SJSA1 (cell line): Measurements from ENCODE around the gene RPAP2. TPM values are rescaled to one million over a fixed set of nuclear protein-coding genes. Genes with fewer than 3 reads are reported as not detected.
"Not testable (repeated sequence)": the region's sequence is repeated elsewhere in the genome, so short reads cannot be mapped to it uniquely, and the experiment has no call there.

Experiments used
- DNase-seq, 2 experiments: peaks; one replicate each; pipeline ENCODE4 v3.0.0-alpha.2; 2015 to 2020; ENCODE audit warnings: low spot score in 2 of 2, low read depth in 1 of 2
- H3K27ac ChIP-seq: fragments of 250-450 bp; sonication (Bioruptor Pico); 2 replicates; pipeline ENCODE4 v1.5.1; 2020; ENCODE audit warnings: mild to moderate bottlenecking, moderate library complexity
- H3K27me3 ChIP-seq: fragments of 250-450 bp; sonication (Bioruptor Pico); replicated peaks from 2 replicates; pipeline ENCODE4 v1.5.1; 2020; ENCODE audit warnings: mild to moderate bottlenecking, moderate library complexity
- H3K36me3 ChIP-seq: fragments of 250-450 bp; sonication (Bioruptor Pico); 2 replicates; pipeline ENCODE4 v1.5.1; 2020; ENCODE audit warnings: mild to moderate bottlenecking
- H3K4me1 ChIP-seq: fragments of 250-450 bp; sonication (Bioruptor Pico); replicated peaks from 2 replicates; pipeline ENCODE4 v1.6.1; 2021; ENCODE audit warnings: mild to moderate bottlenecking
- H3K4me3 ChIP-seq: fragments of 250-450 bp; sonication (Bioruptor Pico); 2 replicates; pipeline ENCODE4 v1.5.1; 2020; ENCODE audit warnings: mild to moderate bottlenecking
- H3K9me3 ChIP-seq: fragments of 250-450 bp; sonication (Bioruptor Pico); replicated peaks from 2 replicates; pipeline ENCODE4 v1.5.1; 2020; ENCODE audit warnings: mild to moderate bottlenecking
- total RNA-seq: library from RNA; depleted of rRNA; stranded (reverse); fragments of >200 nt; shearing (Covaris generic); gene quantifications from 2 replicates; pipeline ENCODE4 v1.2.3, GENCODE V29; 2014; rRNA removed

RPAP2 gene
- 19.1 and 21.9 TPM in 2 replicates for total RNA-seq

DNA sequence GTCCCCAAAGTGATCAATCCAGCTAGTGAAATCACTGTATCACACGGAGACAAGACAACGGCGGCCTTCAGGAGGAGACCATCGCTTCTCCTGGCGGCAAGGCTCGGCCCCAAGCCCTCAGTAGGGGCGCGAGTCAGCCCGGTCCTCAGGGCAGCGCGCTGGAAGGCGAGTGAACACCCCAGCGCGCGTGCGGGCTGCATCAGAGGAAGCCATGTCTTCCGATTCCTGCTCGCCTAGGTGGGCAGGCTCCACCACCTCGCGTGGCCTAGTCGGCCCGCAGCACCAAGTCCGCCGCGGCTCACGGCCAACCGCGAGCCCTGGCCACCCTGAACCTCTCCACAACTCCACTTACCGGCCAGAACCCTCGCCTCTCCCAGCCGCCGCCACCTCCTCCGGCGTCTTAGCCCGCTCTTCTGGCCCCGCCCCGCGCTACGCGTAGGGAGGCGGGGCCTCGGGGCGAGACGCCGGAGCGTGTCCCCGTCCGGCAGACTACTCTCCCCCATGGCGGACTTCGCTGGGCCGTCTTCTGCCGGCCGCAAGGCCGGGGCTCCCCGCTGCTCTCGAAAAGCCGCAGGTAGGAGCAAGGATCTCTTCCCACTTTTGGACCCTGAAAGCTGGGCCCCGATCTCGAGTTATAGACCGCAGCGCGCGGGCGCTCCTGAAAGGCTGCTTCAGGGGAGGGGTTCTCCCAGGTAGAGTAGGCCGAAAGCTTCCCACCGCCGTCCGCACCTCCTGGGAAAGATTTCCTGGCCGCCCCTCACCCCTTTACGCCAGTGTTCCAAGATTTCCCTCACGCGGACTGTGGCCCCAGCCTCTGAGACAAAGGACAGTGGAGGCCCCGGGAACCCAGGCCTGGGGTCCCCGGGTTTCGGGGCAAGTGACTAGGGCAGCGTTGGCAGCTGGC is at the start of gene RPAP2, which contains the start of gene GLMN:
Gene RPAP2, plus strand, starts transcription at position 487 of the 904 bp plus-strand sequence. Its CDS starts 15 bp downstream, at position 502.
Gene GLMN, minus strand, starts transcription at position 415 of the 904 bp plus-strand sequence. CDS start 988 bp downstream, outside the sequence.
- H3K27me3 ChIP-seq = no peaks in the 10 kb centered on the region
- DNase-seq = peak; percentile 81 to 94
- peaks cover 38% of the 10 kb centered on the region for H3K36me3 ChIP-seq
- no peaks in the 10 kb centered on the region for H3K9me3 ChIP-seq
- H3K4me1 ChIP-seq = peaks cover 5% of the 10 kb centered on the region; the same call in 1 of the 2 replicates
- H3K4me3 ChIP-seq = peak within 1 kb of the TSS; percentile 85
- H3K27ac ChIP-seq = peak within 1 kb of the TSS; percentile 66

DNA sequence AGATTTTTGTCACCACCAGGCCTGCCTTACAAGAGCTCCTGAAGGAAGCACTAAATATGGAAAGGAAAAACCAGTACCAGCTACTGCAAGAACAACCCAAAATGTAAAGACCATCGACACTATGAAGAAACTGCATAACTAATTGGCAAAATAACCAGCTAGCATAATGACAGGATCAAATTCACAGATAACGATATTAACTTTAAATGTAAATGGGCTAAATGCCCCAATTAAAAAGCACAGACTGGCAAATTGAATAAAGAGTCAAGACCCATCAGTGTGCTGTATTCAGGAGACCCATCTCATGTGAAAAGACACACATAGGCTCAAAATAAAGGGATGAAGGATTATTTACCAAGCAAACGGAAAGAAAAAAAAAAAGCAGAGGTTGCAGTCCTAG is 44.1 kb upstream of the RPAP2 start:
- not testable (repeated sequence) for H3K4me3 ChIP-seq, H3K4me1 ChIP-seq, H3K27ac ChIP-seq, H3K27me3 ChIP-seq, DNase-seq, H3K9me3 ChIP-seq
- H3K36me3 ChIP-seq = peaks cover 11% of the 10 kb centered on the region

DNA sequence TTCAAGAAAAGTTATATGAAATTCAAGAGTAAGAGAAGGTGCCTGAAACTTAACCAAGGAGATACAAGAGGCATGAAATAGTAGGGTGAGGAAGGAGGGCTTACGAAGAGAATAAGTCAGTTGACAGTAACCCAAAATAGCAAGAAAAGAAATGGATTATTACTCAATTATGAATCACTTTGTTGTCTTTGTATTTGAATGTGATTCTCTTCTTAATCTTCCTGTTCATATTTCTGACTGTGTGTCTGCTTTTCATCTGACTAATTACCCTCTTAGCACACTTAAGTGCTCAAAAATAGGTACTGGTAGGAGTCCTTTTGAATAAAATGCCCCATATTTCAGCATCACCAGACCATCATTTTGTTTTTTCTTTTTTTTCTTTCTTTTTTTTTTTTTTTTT is 39.5 kb upstream of the RPAP2 start:
- Histone ChIP-seq H3K4me1 (no peaks in the 10 kb centered on the region), H3K27me3 (no peaks in the 10 kb centered on the region), H3K9me3 (no peaks in the 10 kb centered on the region), H3K4me3 (no peak overlapping the region), H3K36me3 (peaks cover 22% of the 10 kb centered on the region), H3K27ac (no peak overlapping the region)
- no peak for DNase-seq

DNA sequence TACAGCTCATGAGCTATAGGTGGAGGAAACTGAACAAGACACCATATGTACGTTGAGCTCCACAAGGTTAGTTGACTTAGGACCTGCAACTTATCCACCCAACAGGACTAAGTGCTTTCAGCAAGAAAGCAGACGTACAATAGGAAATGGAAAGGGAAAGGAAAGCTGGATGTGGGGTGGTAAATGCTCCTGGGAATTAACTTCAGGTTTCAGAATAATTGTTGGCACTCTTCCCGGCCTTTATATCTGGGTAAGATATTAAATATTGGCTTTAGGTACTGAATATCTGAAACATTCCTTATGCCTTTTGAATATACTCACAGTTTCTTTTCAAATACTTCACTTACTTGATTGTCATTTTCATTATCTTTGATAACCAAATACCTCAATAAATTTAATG is 36.3 kb upstream of the RPAP2 start:
- no peak for DNase-seq
- Histone ChIP-seq H3K4me1 (no peaks in the 10 kb centered on the region), H3K27ac (no peak overlapping the region), H3K9me3 (no peaks in the 10 kb centered on the region), H3K27me3 (no peaks in the 10 kb centered on the region), H3K36me3 (peaks cover 11% of the 10 kb centered on the region), H3K4me3 (no peak overlapping the region)

DNA sequence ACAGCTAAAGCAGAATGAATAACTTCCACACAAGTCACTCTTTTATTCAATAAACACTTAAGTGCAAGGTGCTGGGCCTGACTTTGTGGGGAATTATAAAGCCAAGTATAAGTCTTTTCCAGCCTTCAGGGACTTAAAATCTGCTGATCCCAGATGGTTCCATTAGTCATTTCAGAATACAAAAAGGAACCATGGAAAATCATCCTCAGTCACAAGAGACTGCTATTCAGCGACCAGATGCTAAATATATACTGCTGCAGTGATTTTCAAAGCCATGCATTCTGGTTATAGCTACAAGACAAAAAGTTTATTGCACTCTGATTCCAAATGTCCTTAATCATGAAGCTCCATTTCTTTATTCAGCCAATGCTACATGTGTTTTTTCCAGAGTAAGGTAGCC is 25.8 kb upstream of the RPAP2 start:
- H3K4me3 ChIP-seq = no peak overlapping the region
- H3K27me3 ChIP-seq = no peaks in the 10 kb centered on the region
- no peak overlapping the region for H3K27ac ChIP-seq
- H3K4me1 ChIP-seq = peaks cover 6% of the 10 kb centered on the region
- peaks cover 21% of the 10 kb centered on the region for H3K36me3 ChIP-seq
- H3K9me3 ChIP-seq = no peaks in the 10 kb centered on the region
- DNase-seq = no peak

DNA sequence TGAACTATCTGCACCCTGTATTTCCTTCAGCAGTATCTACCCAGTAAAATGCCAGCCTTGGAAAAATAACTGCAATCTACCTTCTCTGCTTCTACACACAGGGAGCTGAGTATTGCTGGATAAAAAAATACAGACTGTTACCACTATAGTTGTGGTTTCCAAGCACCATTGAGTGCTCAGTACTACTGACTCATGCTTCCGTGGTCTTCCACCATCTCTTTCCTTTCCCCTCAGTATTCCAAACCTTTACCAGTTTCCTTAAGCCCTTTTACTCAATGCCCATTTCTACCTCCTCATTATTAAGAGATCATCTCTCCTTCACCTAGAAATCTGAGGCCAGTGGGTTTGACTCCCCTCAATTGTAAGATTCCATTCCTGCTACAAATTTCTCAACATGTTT is 23.9 kb upstream of the RPAP2 start:
- H3K4me3 ChIP-seq = no peak overlapping the region
- peaks cover 6% of the 10 kb centered on the region for H3K4me1 ChIP-seq
- DNase-seq = no peak
- H3K27ac ChIP-seq = no peak overlapping the region
- H3K9me3 ChIP-seq = no peaks in the 10 kb centered on the region
- no peaks in the 10 kb centered on the region for H3K27me3 ChIP-seq
- H3K36me3 ChIP-seq = peaks cover 29% of the 10 kb centered on the region

DNA sequence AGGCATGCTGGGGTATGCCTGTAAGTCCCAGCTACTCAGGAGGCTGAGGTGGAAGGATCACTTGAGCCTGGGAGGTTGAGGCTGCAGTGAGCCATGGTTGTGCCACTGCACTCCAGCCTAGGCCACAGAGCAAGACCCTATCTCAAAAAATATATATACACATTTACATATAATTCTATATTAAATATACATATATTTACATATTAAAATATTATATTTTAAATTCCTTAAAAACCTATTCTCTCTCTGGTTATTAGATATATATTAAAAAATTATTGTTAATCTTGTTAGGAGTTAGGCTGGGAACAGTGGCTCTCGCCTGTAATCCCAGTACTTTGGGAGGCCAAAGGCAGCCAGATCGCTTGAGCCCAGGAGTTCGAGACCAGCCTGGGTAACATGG is 22.8 kb upstream of the RPAP2 start:
- no peak overlapping the region for H3K4me3 ChIP-seq
- H3K36me3 ChIP-seq = peaks cover 33% of the 10 kb centered on the region
- H3K27me3 ChIP-seq = no peaks in the 10 kb centered on the region
- DNase-seq = no peak
- no peaks in the 10 kb centered on the region for H3K9me3 ChIP-seq
- H3K27ac ChIP-seq = no peak overlapping the region
- peaks cover 6% of the 10 kb centered on the region for H3K4me1 ChIP-seq

DNA sequence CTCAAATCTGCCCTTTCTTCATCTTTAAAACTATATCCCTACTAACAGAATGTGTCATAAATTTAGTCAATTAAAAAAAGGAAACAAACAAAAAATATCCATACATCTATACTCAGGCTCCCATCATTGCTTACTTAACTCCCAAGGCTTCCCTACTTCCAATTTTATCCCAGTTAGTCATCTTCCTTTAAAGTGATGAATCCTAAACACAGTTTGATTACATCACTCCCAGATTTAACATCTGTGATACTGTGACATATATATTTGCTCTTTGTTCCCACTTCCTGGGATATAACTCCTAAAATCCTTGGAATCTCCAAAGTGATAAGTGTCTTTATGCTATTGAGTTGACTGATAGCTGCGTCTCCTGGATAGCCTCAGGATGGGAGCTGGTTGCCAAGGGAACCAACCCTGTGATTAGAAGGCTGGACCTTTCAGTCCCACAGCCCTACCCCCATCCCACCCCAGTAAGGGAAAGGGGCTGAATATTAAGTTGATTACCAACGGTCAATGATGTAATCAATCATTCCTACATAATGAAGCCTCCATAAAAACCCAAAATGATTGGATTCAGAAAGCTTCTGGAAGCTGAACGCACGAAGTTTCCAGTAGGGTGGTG is 21.6 kb upstream of the RPAP2 start:
- Histone ChIP-seq H3K27ac (no peak overlapping the region), H3K9me3 (no peaks in the 10 kb centered on the region), H3K4me1 (peaks cover 6% of the 10 kb centered on the region), H3K4me3 (no peak overlapping the region), H3K27me3 (no peaks in the 10 kb centered on the region), H3K36me3 (peaks cover 33% of the 10 kb centered on the region)
- no peak for DNase-seq

DNA sequence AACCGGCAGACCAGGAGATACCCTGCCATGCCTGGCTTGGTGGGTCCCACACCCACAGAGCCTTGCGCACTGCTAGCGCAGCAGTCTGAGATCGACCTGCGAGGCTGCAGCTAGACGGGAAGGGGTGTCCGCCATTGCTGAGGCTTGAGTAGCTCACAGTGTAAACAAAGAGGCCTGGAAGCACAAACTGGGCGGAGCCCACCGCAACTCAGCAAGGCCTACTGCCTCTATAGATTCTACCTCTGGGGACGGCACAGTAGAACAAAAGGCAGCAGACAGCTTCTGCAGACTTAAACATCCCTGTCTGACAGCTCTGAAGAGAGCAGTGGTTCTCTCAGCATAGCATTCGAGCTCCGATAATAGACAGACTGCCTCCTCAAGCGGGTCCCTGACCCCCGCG is 19.1 kb upstream of the RPAP2 start:
- peaks cover 31% of the 10 kb centered on the region for H3K36me3 ChIP-seq
- H3K27me3 ChIP-seq, H3K9me3 ChIP-seq, DNase-seq, H3K4me1 ChIP-seq, H3K27ac ChIP-seq, H3K4me3 ChIP-seq: not testable (repeated sequence)

DNA sequence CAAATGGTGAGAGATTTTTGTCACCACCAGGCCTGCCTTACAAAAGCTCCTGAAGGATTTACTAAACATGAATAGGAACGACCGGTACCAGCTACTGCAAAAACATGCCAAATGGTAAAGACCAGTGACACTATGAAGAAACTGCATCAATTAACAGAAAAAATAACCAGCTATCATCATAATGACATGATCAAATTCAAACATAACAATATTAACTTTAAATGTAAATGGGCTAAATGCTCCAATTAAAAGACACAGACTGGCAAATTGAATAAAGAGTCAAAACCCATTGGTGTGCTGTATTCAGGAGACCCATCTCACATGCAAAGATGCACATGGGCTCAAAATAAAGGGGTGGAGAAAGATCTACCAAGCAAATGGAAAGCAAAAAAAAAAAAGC is 17.4 kb upstream of the RPAP2 start:
- not testable (repeated sequence) for H3K27ac ChIP-seq, H3K4me3 ChIP-seq, H3K4me1 ChIP-seq, H3K9me3 ChIP-seq, DNase-seq, H3K27me3 ChIP-seq
- H3K36me3 ChIP-seq = peaks cover 31% of the 10 kb centered on the region

DNA sequence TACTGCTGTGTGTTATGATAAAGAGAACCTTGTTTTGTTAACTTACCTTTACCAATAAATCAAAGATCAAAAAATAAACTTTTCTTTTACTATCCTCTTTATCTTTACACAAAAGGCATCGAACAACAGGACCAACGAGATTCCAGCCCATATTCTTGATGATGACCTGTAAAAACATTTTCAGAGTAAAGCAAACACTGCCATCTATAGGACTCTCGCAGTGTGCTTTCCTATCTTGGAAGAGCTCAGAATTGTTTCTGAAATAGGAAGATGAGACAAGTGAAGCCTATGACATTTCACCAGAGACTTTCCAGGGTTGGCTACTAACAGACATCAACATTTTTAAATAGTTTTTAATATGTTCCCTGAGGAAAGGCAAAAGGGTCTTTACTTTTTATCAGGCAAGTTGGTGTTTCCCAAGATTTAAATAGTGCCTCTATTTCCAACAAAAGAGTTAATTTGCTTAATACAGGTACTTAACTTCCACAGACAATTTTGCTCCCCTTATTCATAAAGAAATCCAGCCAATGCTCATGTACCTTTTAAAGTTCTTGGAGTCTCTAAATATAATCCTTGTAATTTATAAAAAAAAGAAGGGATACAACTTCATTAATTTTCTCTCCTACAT is 7.4 kb upstream of the RPAP2 start:
- H3K27me3 ChIP-seq = no peaks in the 10 kb centered on the region
- H3K4me3 ChIP-seq = no peak overlapping the region
- no peaks in the 10 kb centered on the region for H3K4me1 ChIP-seq
- no peaks in the 10 kb centered on the region for H3K9me3 ChIP-seq
- peaks cover 42% of the 10 kb centered on the region for H3K36me3 ChIP-seq
- no peak overlapping the region for H3K27ac ChIP-seq
- DNase-seq = peak in 1 of 2 experiments; percentile 42

DNA sequence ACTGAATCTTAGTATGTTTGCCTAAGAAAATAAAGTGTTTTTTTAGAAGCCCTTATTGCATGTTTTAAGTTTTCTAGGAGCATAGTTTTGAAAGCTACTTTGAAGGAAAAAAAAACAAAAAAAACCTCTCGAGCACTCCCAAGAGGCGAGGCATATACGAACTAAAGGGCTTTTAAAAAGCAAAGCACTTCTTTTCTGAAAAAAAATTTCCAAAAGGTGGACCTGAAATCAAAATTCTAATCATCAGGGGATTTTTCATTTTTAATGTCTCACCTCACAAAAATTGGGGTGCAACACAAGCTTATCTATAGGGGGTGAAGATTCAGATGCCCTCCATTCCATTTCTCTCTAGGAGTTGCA is 666 bp upstream of the RPAP2 start:
- peaks cover 38% of the 10 kb centered on the region for H3K36me3 ChIP-seq
- no peak for DNase-seq

DNA sequence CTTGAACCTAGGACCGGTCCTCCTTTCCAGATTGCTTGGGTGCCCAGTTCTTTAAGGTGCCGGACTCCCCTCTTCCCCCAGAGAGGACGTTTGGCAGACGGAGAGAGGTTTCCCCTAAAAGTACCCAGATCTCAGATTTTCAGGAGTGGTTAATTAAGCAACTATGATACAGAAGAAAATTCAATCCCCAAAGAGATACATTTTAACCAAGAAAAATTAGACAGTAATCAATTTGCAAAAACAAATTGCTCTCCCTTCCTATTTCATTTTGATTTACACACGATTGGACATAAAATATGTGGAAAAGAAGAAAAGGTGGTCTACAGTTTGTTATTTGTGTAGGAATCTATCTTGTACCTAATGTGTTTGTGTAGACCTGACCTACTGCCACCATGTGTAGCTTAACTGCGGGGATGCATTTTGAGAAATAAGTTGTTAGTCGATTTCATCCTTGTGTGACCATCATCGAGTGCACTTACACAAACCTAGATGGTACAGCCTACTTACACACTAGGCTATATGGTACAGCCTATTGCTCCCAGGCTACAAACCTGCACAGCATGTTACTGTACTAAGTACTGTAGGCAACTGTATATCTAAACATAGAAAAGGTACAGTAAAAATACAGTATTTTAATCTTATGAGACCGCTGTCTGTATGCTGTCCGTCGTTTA is 755 bp downstream of the RPAP2 start:
- H3K27ac ChIP-seq = peak overlapping the region; percentile 66
- no peaks in the 10 kb centered on the region for H3K9me3 ChIP-seq
- no peak for DNase-seq
- H3K4me1 ChIP-seq = peaks cover 5% of the 10 kb centered on the region; the same call in 1 of the 2 replicates
- peaks cover 43% of the 10 kb centered on the region for H3K36me3 ChIP-seq
- no peaks in the 10 kb centered on the region for H3K27me3 ChIP-seq
- peak overlapping the region; percentile 85 for H3K4me3 ChIP-seq

More for the DNA sequence above, 666 bp upstream of the RPAP2 start:
- Histone ChIP-seq H3K9me3 (no peaks in the 10 kb centered on the region), H3K4me3 (peak overlapping the region; percentile 85), H3K27me3 (no peaks in the 10 kb centered on the region), H3K4me1 (peaks cover 5% of the 10 kb centered on the region; the same call in 1 of the 2 replicates), H3K27ac (peak overlapping the region; percentile 66)
